ENCODE measurements around the gene MAEA.

The MAEA gene

GRCh38 chr4:1362046-1362445, 72.4 kb downstream of the MAEA start:
- H3K36me3 Mint-ChIP-seq (ENCODE audit: low read depth) = peaks cover 95% of the 10 kb centered on the region
- intact Hi-C loops (cut with micrococcal nuclease) = no loop called here
- no peaks in the 10 kb centered on the region for H3K4me1 Mint-ChIP-seq (ENCODE audit: low read depth)
- H3K27ac Mint-ChIP-seq = no peak overlapping the region
- H3K4me3 Mint-ChIP-seq = no peak overlapping the region
- H3K27me3 Mint-ChIP-seq = no peaks in the 10 kb centered on the region
- no peaks in the 10 kb centered on the region for H3K9me3 Mint-ChIP-seq

GRCh38 chr4:1362521-1362920, 72.8 kb downstream of the MAEA start:
- H3K9me3 Mint-ChIP-seq = no peaks in the 10 kb centered on the region
- no peaks in the 10 kb centered on the region for H3K27me3 Mint-ChIP-seq
- no peak overlapping the region for H3K4me3 Mint-ChIP-seq
- no peak overlapping the region for H3K27ac Mint-ChIP-seq
- H3K4me1 Mint-ChIP-seq (ENCODE audit: low read depth) = no peaks in the 10 kb centered on the region
- peaks cover 95% of the 10 kb centered on the region for H3K36me3 Mint-ChIP-seq (ENCODE audit: low read depth)
- intact Hi-C loops (cut with micrococcal nuclease) = no loop called here

DNA sequence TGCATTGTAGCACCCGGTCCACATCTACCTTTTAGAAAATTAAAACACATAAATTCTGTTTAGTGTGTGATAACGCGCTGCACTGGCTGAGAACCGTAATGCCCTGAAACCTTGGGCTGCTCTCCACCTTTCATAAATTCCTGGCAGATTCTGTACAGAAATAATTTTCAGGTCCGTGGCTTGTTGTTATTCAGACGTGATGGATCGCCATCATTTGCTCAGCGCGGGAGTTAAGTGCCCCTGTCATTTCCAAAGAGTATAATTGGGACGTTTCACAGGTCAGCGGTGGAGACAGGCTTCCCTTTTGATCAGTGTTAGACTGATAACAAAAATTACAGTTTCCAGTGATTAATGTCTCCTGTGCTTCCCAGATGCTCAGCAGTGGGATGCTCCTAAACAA, 73.8 kb downstream of the MAEA start:
- Mint-ChIP-seq H3K27me3 (no peaks in the 10 kb centered on the region), H3K9me3 (no peaks in the 10 kb centered on the region), H3K4me1 (ENCODE audit: low read depth) (no peaks in the 10 kb centered on the region), H3K4me3 (no peak overlapping the region), H3K27ac (no peak overlapping the region), H3K36me3 (ENCODE audit: low read depth) (peaks cover 95% of the 10 kb centered on the region)
- intact Hi-C loops (cut with micrococcal nuclease) = no loop called here

DNA sequence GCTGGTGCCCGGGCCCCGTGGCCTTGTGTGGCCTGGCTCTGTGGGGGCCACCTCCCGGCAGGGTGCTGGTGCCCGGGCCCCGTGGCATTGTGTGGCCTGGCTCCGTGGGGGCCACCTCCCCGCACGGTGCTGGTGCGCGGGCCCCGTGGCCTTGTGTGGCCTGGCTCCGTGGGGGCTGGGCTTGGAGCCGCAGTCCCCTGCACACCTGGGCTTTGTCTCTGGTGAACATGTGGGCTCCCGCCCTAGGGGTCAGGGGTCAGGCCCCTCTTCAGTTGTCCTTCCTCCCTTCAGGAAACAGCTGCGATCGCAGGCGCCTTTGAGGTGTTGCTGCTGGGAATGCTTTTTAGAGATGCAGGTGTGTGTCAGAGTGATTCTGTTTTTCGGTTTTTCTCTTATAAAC, 74.5 kb downstream of the MAEA start:
- H3K4me1 Mint-ChIP-seq (ENCODE audit: low read depth) = no peaks in the 10 kb centered on the region
- intact Hi-C loops (cut with micrococcal nuclease) = no loop called here
- H3K27me3 Mint-ChIP-seq = no peaks in the 10 kb centered on the region
- H3K27ac Mint-ChIP-seq = no peak overlapping the region
- peaks cover 95% of the 10 kb centered on the region for H3K36me3 Mint-ChIP-seq (ENCODE audit: low read depth)
- no peak overlapping the region for H3K4me3 Mint-ChIP-seq
- no peaks in the 10 kb centered on the region for H3K9me3 Mint-ChIP-seq

DNA sequence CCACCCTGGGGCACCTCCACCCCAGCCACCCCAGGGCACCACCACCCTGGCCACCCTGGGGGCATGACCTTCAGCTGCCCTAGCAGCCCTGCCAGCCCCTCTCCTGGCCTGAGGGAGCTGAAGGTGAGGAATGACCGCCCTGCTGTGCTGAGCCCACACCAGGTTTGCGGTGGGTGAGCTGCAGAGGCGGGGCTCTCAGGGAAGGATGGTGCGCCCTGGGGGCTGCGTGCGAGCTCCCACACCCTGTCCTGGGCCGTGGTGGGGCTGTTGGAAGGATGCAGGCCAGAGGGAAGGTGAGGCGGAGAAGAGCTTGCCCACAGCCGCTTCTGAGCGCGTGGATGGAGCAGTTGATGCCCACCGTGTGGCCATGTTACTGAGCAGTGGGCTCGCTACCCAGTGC, 75.1 kb downstream of the MAEA start:
- H3K9me3 Mint-ChIP-seq = no peaks in the 10 kb centered on the region
- H3K4me3 Mint-ChIP-seq = no peak overlapping the region
- no peaks in the 10 kb centered on the region for H3K4me1 Mint-ChIP-seq (ENCODE audit: low read depth)
- no peaks in the 10 kb centered on the region for H3K27me3 Mint-ChIP-seq
- H3K27ac Mint-ChIP-seq = no peak overlapping the region
- intact Hi-C loops (cut with micrococcal nuclease) = no loop called here
- peaks cover 95% of the 10 kb centered on the region for H3K36me3 Mint-ChIP-seq (ENCODE audit: low read depth)

DNA sequence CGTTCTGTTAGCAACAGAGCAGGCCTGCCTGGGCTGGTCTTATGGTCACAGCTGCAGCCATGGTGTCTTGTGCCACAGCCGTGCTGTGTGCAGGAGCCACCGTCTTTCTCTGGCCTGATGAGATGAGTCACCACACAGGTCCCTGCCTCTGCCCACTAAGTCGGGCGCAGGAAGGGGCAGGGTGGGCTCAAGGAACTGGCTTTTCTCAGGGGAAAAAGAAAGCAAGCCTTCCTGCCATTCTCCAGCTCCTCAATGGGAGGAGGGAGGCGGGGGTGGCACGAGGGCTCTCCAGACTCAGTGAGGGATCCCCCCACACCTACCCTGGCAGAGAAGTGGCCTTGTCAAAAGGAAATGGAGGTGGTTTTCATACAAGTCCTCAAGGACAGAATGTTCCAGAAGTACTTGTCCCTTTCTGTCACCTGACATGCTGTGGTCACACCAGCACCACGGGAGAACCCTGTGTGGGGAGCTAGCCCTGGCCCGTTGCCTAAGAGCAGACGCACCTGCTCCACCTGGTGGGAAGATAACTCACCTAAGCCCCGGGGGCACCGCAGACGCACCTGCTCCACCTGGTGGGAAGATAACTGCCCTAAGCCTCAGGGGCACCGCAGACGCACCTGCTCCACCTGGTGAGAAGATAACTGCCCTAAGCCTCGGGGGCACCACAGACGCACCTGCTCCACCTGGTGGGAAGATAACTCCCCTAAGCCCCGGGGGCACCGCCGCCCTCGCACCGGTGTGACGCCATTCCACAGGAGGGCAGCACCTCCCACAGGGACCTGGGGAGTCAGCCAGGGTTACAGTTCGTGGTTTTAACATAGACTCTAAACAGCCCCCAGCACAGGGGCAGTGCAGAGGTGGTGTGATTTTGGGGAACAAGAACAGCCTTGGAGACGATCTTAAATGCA, 75.8 kb downstream of the MAEA start:
- Mint-ChIP-seq H3K4me3 (no peak overlapping the region), H3K27me3 (no peaks in the 10 kb centered on the region), H3K27ac (no peak overlapping the region), H3K36me3 (ENCODE audit: low read depth) (peaks cover 95% of the 10 kb centered on the region), H3K4me1 (ENCODE audit: low read depth) (no peaks in the 10 kb centered on the region), H3K9me3 (no peaks in the 10 kb centered on the region)
- intact Hi-C loops (cut with micrococcal nuclease) = no loop called here

DNA sequence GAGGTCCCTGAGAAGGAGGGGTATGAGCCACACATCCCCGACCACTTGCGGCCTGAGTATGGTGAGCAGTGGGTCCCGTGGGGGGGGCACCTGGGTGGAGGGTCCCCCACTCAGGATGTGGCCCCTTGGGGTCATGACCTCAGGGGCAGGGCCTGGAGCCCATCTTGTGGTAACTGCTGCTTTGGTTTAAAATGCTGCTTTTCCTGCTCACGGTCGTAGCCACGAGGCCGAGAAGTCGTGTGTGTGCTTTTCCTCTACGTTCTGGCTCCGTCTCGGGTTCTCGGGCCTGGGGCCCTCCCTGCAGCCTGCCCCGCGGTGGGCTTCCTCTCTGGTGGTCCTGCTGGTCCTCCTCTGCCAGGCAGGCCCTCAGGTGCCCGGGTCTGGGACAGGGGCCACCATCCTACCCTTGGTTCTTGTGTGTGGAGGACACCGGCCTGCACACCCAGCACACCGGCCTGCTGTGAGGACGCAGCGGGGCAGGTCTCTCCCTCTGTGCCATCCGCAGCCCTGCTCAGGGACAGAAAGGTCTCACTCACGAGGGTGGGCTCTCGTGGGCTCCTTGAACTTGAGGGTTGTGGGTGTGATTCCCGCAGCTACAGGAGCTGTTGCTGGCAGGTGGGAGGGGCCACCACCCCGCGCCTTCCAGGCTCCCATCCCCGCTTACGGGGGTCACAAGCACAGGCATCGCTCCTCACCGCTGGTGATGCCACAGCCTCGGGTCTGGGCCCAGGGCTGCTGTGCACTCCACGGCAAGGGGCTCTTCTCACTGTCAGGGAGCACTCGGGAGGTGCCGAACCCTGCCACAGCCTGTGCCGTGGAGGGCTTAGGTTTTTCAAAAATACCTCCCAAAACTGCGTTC, 76.9 kb downstream of the MAEA start:
- Mint-ChIP-seq H3K36me3 (ENCODE audit: low read depth) (peaks cover 95% of the 10 kb centered on the region), H3K27ac (no peak overlapping the region), H3K4me1 (ENCODE audit: low read depth) (no peaks in the 10 kb centered on the region), H3K27me3 (no peaks in the 10 kb centered on the region), H3K9me3 (peaks cover 9% of the 10 kb centered on the region), H3K4me3 (no peak overlapping the region)
- intact Hi-C loops (cut with micrococcal nuclease) = no loop called here

DNA sequence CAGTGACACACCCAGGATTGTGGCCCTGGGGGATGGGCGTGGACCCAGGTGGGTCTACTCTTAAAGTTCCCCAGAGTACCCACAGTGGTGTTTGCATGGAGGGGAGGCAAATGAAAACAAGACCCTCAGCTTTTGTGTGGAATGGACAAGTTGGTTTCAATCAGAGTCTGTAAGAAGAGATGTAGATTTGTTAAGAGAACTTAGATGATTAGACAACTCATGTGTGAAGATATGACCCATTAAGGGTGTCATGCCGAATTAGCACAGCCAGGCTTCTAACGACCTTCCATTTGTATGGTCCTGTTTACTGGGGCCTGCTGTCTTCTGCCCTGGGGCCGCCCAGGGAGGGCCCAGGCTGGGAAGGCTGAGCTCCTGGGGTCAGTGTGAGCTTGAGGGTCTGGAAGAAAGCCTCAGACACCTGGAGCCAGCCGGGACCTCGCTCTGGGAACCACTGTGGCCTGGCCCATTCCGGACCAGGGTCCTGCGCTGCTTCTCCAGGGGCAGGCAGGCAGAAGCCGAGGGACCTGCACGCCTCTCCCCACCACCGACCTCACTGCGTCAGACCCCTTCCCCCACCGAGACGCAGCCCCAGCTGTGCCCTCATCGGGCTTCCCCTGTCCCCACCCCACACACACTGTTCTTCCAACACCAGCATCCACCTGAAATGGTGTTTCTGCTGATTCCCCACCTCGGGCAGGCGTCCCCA, 77.7 kb downstream of the MAEA start:
- Mint-ChIP-seq H3K4me3 (no peak overlapping the region), H3K4me1 (ENCODE audit: low read depth) (no peaks in the 10 kb centered on the region), H3K27me3 (no peaks in the 10 kb centered on the region), H3K27ac (no peak overlapping the region), H3K36me3 (ENCODE audit: low read depth) (peaks cover 95% of the 10 kb centered on the region), H3K9me3 (peaks cover 17% of the 10 kb centered on the region)
- intact Hi-C loops (cut with micrococcal nuclease) = no loop called here

DNA sequence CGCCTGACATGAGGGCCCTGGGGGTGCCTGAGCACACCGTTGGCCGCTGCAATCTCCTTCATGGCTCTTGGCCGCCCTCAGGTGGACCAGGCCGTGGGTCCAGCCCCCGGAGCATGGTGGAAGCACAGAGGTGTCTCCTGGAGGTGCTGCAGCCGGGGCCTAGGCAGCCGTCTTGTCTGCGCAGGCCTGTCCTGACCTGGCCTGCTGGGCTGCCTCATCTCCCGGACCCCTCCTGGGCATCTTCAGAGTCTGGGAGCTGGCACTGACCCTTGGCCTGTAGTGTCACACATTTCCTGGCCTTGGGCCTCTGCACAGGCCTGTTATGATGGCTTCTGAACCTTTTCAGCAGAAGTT, 78.2 kb downstream of the MAEA start:
- Mint-ChIP-seq H3K36me3 (ENCODE audit: low read depth) (peaks cover 95% of the 10 kb centered on the region), H3K27ac (no peak overlapping the region), H3K4me3 (no peak overlapping the region), H3K9me3 (peaks cover 22% of the 10 kb centered on the region), H3K27me3 (no peaks in the 10 kb centered on the region), H3K4me1 (ENCODE audit: low read depth) (no peaks in the 10 kb centered on the region)
- intact Hi-C loops (cut with micrococcal nuclease) = no loop called here

- H3K4me1 Mint-ChIP-seq (ENCODE audit: low read depth) = no peaks in the 10 kb centered on the region
- H3K4me3 Mint-ChIP-seq = no peak overlapping the region
- H3K9me3 Mint-ChIP-seq = peaks cover 23% of the 10 kb centered on the region
- no peak overlapping the region for H3K27ac Mint-ChIP-seq
- no peaks in the 10 kb centered on the region for H3K27me3 Mint-ChIP-seq
- intact Hi-C loops (cut with micrococcal nuclease) = no loop called here
- H3K36me3 Mint-ChIP-seq (ENCODE audit: low read depth) = peaks cover 95% of the 10 kb centered on the region
These were observed 78.9 kb downstream of the MAEA start for GRCh38 chr4:1368421-1369090.

DNA sequence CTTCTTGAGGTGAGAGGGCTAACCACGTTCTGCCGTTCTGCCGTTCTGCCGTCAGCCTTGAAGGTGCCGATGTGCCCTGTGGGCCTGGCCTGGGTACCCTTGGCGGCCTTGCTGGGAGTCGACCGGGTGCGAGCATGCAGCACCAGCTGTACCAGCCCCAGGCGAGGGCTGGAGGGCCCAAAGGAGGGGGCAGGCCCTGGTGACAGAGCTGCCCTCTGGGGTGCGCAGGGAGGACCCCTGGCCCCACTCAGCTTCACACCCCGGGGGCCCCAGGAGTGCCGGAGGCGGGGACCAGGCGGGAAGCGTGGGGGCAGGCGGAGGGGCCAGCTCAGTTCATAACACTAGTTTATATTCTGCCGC, 79.4 kb downstream of the MAEA start:
- Mint-ChIP-seq H3K27ac (no peak overlapping the region), H3K36me3 (ENCODE audit: low read depth) (peaks cover 99% of the 10 kb centered on the region)
- intact Hi-C loops (cut with micrococcal nuclease) = no loop called here

GRCh38 chr4:1369479-1370079, 79.9 kb downstream of the MAEA start:
- Mint-ChIP-seq H3K4me3 (no peak overlapping the region), H3K36me3 (ENCODE audit: low read depth) (peaks cover 100% of the 10 kb centered on the region), H3K9me3 (peaks cover 23% of the 10 kb centered on the region), H3K4me1 (ENCODE audit: low read depth) (no peaks in the 10 kb centered on the region), H3K27ac (no peak overlapping the region), H3K27me3 (no peaks in the 10 kb centered on the region)
- intact Hi-C loops (cut with micrococcal nuclease) = no loop called here

More for the DNA sequence above, 79.4 kb downstream of the MAEA start:
- Mint-ChIP-seq H3K9me3 (peaks cover 23% of the 10 kb centered on the region), H3K27me3 (no peaks in the 10 kb centered on the region), H3K4me1 (ENCODE audit: low read depth) (no peaks in the 10 kb centered on the region), H3K4me3 (no peak overlapping the region)

DNA sequence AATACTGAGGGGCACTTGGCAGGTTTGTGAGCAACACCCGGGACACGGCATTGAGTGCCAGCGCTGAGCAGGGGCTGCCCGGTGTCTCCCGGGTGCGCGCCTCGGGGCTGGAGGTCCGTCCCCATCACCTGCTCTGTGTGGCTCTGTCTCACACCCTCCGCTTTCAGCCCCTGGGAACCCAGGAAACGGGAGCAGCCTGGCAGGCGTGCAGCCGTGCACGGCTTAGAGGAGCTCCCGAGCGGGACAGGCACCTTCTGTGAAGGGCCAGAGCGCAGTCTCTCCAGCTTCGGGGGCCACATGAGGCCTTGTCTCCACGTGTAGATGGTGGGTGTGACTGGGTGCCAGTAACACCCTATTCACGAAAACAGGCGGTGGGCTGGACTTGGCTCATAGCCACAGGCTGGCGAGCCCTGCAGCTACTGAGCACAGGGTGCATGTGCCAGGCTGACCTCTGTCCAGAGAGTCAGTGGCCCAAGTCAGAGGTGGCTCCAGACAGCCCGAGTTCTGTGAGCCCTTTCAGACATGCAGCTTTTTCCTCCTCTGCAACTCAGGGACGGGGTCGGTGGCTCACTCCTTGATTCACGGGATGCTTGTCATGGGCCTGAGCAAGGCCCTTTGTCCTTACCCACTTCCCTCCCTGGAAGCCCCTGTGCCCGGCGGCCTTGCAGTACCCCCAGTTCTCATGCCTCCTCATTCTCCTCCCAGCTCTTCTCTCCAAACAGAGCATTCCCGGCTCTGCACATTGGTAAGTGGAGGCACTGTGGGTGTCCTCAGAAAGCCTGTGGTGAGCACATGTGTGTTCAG, 80.8 kb downstream of the MAEA start:
- intact Hi-C loops (cut with micrococcal nuclease) = no loop called here
- Mint-ChIP-seq H3K9me3 (peaks cover 23% of the 10 kb centered on the region), H3K36me3 (ENCODE audit: low read depth) (peaks cover 100% of the 10 kb centered on the region)

More for the DNA sequence above, 80.8 kb downstream of the MAEA start:
- Mint-ChIP-seq H3K27me3 (no peaks in the 10 kb centered on the region), H3K4me1 (ENCODE audit: low read depth) (no peaks in the 10 kb centered on the region), H3K4me3 (no peak overlapping the region), H3K27ac (no peak overlapping the region)
